Subcutaneous adipose tissue (tissue), 4 donors: Measurements from ENCODE around the gene ABCG1. TPM values are rescaled to one million over a fixed set of nuclear protein-coding genes. Genes with fewer than 3 reads are reported as not detected.

ENCODE experiments used
- CTCF ChIP-seq: fragments of 450-650 bp; IDR thresholded peaks from one replicate; pipeline ENCODE4 v1.5.1; 2016; ENCODE audit warnings: low read depth, mild to moderate bottlenecking, control low read depth, antibody characterized with exemption, moderate library complexity
- total RNA-seq, 4 donors: library from RNA; depleted of rRNA; stranded (reverse); fragments of >200 nt; gene quantifications; one replicate each; pipeline ENCODE4 v1.1.0, GENCODE V29; 2016

The ABCG1 gene
- total RNA-seq, 4 donors from 2014 or later, result 8.6 to 34.7 (median 15.8) TPM

GRCh38 chr21:42291751-42292562 is 73.0 kb downstream of the ABCG1 start:
- TF ChIP-seq CTCF, result no peak

- no peak for TF ChIP-seq CTCF
Measured at GRCh38 chr21:42293649-42294272, 74.8 kb downstream of the ABCG1 start.

GRCh38 chr21:42294273-42294880 is 75.4 kb downstream of the ABCG1 start:
- TF ChIP-seq CTCF, result no peak

- TF ChIP-seq CTCF, result no peak
Measured at GRCh38 chr21:42295845-42296244, 76.9 kb downstream of the ABCG1 start.

GRCh38 chr21:42296501-42296900 is 77.6 kb downstream of the ABCG1 start:
- no peak for TF ChIP-seq CTCF

GRCh38 chr21:42297377-42297776 is 78.4 kb downstream of the ABCG1 start:
- no peak for TF ChIP-seq CTCF

GRCh38 chr21:42298237-42298636 is 79.3 kb downstream of the ABCG1 start:
- no peak for TF ChIP-seq CTCF
